ENCODE results near the gene RILPL2.
"Not testable (repeated sequence)": the region's sequence is repeated elsewhere in the genome, so short reads cannot be mapped to it uniquely, and the experiment has no call there.

RILPL2 gene

GRCh38 chr12:123388951-123389559 lies 47.4 kb downstream of the RILPL2 start:
- FAIRE-seq (no peak), DNase-seq (ENCODE audit: insufficient read length, low spot score) (no peak)
- TF ChIP-seq POLR2A (IDR thresholded peaks at IDR 0.05; ENCODE audit: low read depth, low read length): peak; percentile 50; the same call in 1 of the 2 replicates

GRCh38 chr12:123388177-123388950 lies 48.1 kb downstream of the RILPL2 start:
- FAIRE-seq (no peak), DNase-seq (ENCODE audit: insufficient read length, low spot score) (peak; percentile 90)
- TF ChIP-seq POLR2A (IDR thresholded peaks at IDR 0.05; ENCODE audit: low read depth, low read length): no peak

GRCh38 chr12:123387508-123388176 lies 48.8 kb downstream of the RILPL2 start:
- no peak for TF ChIP-seq POLR2A (IDR thresholded peaks at IDR 0.05; ENCODE audit: low read depth, low read length)
- no peak for FAIRE-seq
- no peak for DNase-seq (ENCODE audit: insufficient read length, low spot score)

- DNase-seq (ENCODE audit: insufficient read length, low spot score); FAIRE-seq: not testable (repeated sequence)
Measured at GRCh38 chr12:123385536-123385935, 50.9 kb downstream of the RILPL2 start.

GRCh38 chr12:123384994-123385376 lies 51.5 kb downstream of the RILPL2 start:
- no peak for TF ChIP-seq POLR2A (IDR thresholded peaks at IDR 0.05; ENCODE audit: low read depth, low read length)
- FAIRE-seq: no peak
- DNase-seq (ENCODE audit: insufficient read length, low spot score): peak; percentile 68

GRCh38 chr12:123384318-123384993 lies 52.0 kb downstream of the RILPL2 start:
- DNase-seq (ENCODE audit: insufficient read length, low spot score): no peak
- TF ChIP-seq POLR2A (IDR thresholded peaks at IDR 0.05; ENCODE audit: low read depth, low read length): no peak
- FAIRE-seq: no peak

- TF ChIP-seq POLR2A (IDR thresholded peaks at IDR 0.05; ENCODE audit: low read depth, low read length): no peak
- no peak for FAIRE-seq
- no peak for DNase-seq (ENCODE audit: insufficient read length, low spot score)
Measured at GRCh38 chr12:123382684-123383083, 53.8 kb downstream of the RILPL2 start.

- no peak for DNase-seq (ENCODE audit: insufficient read length, low spot score)
- no peak for FAIRE-seq
- TF ChIP-seq POLR2A (IDR thresholded peaks at IDR 0.05; ENCODE audit: low read depth, low read length): no peak
Measured at GRCh38 chr12:123379391-123379790, 57.1 kb downstream of the RILPL2 start.

- not testable (repeated sequence) for DNase-seq (ENCODE audit: insufficient read length, low spot score); FAIRE-seq
Measured at GRCh38 chr12:123372415-123372814, 64.1 kb downstream of the RILPL2 start.

- FAIRE-seq; DNase-seq (ENCODE audit: insufficient read length, low spot score): not testable (repeated sequence)
Measured at GRCh38 chr12:123371667-123372368, 64.7 kb downstream of the RILPL2 start.

- TF ChIP-seq POLR2A (IDR thresholded peaks at IDR 0.05; ENCODE audit: low read depth, low read length): no peak
- no peak for DNase-seq (ENCODE audit: insufficient read length, low spot score)
- FAIRE-seq: no peak
Measured at GRCh38 chr12:123369229-123369628, 67.3 kb downstream of the RILPL2 start.

- not testable (repeated sequence) for FAIRE-seq; DNase-seq (ENCODE audit: insufficient read length, low spot score)
Measured at GRCh38 chr12:123368431-123368830, 68.1 kb downstream of the RILPL2 start.

GRCh38 chr12:123367511-123367910 lies 69.0 kb downstream of the RILPL2 start:
- DNase-seq (ENCODE audit: insufficient read length, low spot score): no peak
- FAIRE-seq: no peak
- no peak for TF ChIP-seq POLR2A (IDR thresholded peaks at IDR 0.05; ENCODE audit: low read depth, low read length)

All from H54 (cell line).